HG02943 (cell line): ENCODE results near the gene ADAMTS14.
"Not testable (repeated sequence)": the region's sequence is repeated elsewhere in the genome, so short reads cannot be mapped to it uniquely, and the experiment has no call there.

Source experiments
- ATAC-seq: cut with Tn5 transposase; IDR thresholded peaks from one replicate; pipeline ENCODE4 v1.9.1; 2021; ENCODE audit warnings: mild to moderate bottlenecking, low read depth, moderate library complexity; ENCODE audit not compliant: unreplicated experiment

ADAMTS14 gene

DNA sequence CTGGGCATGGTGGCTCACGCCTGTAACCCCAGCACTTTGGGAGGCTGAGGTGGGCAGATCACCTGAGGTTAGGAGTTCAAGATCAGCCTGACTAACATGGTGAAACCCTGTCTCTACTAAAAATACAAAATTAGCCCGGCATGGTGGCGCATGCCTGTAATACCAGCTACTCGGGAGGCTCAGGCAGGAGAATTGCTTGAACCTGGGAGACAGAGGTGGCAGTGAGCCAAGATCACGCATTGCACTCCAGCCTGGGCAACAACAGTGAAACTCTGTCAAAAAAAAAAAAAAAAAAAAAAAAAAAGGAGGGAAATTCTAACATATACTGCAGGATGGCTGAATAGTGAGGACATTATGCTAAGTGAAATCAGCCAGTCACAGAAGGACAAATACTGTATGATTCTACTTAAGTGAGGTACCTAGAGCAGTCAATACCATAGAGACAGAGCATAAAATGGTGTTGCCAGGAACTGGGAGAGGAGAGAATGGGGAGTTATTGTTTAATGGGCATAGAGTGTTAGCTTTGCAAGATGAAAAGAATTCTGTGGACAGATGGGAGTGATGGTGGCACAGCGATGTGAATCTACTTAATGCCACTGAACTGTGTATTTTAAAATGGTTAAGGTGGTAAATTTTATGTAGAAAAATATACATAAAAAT, 95.8 kb downstream of the ADAMTS14 start:
- not testable (repeated sequence) for ATAC-seq

DNA sequence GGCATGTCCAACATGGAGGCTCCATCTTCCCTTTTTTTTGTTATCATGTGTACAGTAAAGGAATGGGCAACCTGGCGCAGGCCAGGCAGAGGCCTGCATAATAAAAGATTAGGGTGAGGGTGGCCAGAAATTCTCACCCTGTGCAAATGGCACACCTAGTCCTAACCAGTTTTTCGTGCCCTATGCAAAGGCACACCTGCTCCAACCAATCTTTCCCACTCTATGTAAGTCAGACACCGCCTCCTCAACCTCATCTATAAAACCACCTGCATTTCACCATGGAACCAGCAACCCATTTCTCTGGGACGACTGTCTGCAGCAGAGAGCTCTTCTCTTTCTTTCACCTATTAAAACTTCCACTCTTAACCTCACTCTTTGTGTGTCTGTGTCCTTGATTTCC, 96.8 kb downstream of the ADAMTS14 start:
- ATAC-seq, result no peak

DNA sequence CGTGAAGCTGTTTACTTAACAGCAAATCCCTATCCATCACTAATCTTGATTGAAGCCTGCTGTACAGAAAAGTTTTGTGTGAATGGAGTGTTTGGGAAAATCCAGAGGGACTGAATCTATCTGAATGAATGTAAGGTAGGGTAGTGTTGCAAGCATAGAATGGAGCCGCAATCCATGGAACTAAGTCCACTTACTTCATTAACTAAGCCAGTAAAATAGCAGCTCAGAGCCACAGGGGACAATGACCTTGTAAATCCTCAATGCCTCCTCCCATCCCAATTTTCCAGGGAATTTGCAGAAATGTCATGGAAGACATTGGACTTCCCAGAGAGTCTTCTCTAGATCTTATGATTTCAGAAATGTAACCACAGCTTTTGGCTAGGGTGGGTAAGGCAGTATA, 97.7 kb downstream of the ADAMTS14 start:
- ATAC-seq, result no peak

DNA sequence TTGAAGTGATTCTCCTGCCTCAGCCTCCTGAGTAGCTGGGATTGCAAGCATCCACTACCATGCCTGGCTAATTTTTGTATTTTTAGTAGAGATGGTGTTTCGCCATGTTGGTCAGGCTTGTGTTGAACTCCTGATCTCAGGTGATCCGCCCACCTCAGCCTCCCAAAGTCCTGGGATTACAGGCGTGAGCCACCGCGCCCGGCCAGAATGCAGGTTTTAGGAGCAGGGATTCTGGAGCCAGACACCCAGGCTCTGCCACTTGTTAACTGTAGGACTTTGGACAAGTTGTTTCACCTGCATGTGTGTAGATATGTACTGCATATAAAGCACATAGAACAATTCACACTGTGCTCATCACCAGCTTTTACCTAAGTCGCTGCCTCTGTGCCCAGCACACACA, 98.2 kb downstream of the ADAMTS14 start:
- not testable (repeated sequence) for ATAC-seq

DNA sequence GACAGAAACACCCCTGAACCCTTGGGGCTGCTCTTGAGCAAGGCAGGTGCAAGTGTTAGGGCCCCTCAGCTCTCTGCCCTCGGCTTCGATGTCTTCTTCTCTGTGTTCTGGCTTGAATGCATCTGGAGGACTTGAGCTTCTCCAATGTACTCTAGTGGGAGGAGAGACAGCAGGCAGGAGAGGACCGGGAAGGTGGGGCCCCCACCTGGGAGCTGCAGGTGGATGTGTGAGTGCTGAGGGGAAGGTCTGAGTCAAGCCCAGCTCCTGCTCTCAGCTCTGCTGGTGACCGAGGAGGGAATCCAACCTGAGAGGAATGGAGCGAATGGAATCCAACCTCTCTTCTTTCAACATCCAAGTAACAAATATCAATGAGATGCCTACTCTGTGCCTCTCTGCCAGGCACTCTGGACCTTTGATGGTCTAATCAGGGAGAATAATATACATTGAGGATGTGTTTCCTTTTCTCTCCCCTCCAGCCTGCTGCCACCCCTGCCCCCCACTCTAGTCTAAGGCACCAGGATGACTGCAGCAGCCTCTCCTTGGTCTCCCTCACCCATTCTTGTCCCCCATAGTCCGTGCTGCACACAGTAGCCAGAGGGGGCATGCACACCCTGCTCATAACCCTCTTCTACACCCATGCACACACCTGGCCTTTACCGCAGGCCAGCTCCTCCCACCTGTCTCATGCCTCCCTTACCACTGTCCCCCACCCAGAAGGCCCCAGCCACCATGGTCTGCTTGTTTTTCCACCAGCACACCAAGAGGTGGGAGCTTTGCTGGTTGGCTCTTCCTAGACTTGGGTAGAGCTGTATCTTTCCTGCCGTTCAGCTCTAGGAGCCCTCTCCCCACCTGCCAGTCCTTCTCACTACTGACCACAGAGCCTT, 99.2 kb downstream of the ADAMTS14 start:
- no peak for ATAC-seq

DNA sequence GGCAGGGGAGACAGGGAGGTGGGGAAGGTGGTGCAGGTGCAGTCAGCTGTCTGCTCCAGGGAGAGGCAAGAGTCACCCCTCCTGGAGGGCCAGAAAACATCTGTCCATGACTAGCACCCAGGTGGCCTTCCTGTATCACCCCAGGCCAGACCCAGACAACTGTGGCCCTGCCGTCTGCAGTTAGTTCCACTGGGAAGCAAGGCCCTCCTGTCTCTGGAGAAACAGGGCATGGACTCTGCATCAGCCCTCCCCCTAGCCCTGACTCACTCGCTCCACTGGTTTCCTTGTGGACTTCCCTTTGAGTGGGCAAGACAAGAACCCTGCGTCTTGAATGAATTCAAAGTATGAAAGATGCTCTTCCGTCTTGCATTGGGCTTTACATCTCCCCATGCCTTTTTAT, 100.3 kb downstream of the ADAMTS14 start:
- no peak for ATAC-seq

DNA sequence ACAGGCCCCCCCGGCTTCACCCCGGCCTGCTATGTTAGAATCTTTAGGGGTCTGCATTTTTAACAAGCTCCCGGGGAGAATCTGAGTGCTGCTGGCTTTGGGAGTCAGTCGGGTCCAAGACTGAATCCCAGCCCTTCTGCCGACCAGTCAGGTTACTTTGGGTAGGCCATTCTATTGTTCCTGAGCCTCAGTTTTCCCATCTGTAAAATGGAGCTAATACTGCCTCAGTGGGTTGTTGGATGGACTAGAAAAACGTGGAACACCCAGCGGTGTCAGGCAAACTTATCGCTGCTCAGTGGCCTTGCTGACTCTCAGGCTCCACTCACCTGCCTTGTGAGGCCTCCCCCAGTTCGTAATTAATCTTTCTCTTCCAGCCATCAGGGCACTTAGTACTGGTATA, 101.2 kb downstream of the ADAMTS14 start:
- ATAC-seq, result no peak

DNA sequence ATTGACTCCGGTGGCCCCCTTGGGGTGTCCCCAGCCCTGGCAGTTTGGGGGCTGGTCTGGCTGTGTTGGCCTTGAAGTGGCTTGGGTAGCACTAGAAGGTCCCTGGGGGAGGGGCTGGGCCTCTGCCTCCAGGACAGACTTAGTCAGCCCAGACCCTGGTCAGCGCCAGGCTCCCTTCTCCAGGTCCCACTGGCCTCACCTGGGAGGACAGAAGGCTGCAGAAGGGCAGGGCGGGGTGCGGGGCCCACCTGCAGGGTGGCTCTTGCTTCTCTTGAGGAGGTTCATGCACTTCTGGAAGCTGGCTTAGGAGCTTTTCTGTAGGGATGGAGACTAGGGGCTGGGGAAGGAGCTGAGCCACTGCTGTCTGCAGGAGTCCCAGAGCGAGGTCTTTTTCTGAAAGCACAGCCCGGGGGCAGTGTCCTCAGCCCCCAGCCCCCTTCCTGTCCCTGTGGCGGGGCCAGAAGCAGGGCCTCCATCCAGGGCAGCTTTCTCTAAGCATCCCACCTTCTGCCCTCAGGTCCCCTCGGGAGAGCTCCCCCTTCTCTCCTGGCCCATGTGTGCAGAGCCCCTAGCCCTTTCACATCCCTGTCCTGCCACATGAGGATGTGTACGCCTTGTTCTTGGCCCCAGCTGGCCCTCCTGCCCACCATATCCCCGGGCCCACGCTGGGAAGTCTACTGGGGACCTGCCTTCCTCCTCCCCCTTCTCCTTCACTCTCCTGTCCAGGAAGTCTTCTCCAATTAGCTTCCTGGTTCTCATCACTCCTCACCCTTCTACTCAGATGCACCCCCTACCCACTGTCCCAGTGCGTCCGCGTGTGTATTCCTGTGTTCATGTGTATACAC, 101.9 kb downstream of the ADAMTS14 start:
- no peak for ATAC-seq

DNA sequence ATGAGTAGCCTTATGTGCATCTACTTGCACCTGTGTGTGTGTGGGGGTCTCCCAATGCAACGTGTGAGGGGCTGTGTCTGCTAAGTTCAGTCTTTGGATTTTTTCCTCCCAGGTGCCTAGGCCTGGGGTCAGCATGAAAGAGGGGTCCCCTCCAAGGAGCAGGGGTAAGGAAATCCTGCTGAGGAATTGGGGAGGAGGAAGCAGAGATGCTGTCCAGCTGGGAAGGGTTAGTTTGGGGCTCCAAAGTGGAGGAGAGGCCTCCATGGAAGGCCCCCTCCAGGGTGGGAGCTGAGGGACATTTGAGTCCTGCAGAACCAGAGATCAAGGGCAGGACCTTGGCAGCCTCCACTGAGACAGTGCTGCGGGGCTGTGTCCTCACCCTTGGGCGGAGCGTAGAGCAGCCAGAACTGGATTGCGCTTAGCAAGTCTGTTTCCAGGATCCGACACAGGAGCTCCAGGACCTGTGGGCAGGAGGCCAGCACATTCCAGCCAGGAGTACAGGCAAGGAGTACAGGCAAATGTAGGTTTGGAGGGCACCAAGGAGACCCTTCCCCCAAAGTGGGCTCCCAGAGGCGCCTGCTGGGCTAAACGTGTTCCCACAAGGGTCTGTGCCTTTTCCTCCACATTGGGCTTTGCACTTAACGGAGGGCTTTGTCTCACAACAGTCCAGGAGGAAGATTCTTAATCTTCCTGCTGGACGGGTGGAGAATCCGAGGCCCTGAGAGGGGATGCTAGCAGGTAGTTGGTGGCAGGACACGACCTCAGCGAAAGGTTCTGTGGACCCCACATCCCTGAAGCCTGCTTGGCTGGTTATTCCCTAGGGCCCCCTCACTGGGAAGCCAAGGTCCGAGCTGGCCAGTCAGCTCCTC, 102.7 kb downstream of the ADAMTS14 start:
- ATAC-seq, result no peak

DNA sequence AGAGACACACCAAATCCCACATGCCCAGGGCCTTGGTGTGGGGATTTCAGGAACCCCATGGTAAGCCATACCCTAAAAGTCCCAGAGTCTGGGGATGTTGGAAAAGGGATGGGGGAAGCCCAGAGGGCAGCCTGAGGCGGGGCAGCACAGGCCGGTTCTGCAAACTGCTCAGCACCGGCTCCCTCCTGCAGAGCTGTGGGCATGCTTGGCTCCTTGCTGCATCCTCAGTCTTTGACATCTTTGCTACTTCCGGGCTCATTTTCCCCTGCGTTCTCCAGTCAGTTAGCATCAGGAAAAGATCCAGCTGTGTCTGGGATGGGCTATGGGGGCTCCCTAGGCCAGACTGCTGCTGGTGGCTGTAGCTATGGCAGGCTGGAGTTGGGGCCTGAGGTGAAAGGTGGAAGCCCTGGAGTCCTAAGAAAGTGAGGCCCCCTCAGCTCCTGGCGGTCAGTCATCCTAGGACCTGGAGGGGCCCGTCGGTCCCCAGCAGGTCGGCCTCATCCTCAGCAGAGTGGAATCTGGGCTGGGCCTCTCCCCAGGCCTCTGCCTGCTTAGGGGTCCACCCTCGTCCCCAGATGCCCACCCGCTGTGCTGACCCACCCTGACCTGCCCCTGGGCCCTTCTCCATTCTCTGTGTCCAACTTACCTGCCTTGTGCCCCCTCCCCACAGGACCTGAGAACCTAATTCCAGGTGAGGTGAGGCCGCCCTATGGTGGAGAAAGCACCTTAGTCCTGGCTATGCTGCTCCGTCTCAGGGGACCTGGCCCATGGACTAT, 103.6 kb downstream of the ADAMTS14 start:
- ATAC-seq, result no peak

DNA sequence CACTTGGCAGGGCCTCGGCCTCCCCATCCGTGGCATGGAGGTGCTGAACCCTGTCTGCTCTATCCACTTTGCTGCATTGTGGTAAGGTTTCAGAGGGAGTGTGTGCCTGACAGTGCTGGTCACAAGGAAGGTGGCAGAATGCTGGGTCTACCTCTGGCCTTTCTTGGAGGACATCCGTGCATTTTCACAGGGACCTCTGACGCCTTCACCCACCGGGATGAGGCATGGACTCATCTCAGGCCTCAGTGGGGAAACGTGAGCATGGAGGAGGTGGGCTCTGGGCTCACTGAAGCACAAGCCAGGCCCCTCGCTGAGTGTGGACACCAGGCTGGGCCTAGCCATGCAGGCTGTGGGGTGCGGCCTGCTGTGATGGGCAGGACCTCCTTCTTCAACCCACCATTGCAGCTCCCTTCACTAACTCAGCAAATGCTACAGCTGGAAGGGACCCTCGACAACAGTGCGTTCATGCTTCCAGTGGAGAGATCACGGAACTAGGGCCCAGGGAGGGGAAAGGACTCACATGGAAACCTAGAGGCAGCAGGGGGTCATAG, 104.2 kb downstream of the ADAMTS14 start:
- ATAC-seq, result no peak

DNA sequence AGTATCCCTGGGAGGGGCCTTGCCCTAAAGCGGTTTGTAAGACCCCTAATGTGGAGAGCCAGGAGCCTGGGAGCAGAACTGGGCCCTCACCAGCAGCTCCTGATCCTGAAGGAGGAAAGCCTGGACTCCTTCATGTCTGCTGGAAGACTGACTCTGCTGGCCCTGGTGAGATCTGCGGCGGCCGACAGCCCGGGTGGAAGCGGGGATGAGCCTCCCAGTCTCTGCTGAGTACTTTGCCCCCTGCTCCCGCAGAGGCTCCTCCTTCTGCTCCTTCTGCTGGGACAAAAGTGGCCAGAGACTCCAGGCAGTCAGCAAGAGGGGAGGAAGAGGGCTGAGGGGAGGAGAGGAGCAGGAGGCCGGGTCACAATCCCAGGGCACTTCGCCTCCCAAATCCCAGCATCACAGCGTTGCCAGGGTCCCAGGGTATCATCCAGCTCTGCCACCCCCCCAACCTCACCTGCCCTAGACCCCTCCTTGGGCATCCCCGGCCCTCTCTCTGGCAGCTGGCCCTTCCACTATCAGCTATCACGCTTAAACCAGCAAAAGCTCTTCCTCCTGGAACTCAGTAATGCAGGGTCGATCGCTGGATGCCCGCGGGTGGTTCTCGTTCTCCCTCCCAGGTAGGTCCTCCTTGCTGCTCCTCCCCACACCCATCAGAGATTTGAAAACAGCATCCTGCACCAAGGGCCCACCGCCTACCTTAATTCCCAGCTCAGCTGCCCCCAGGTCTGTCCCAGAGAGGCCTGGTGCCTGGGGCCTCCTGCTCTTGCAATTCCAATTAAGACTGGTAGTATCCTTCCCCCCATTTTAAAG, 105.0 kb downstream of the ADAMTS14 start:
- ATAC-seq, result no peak

DNA sequence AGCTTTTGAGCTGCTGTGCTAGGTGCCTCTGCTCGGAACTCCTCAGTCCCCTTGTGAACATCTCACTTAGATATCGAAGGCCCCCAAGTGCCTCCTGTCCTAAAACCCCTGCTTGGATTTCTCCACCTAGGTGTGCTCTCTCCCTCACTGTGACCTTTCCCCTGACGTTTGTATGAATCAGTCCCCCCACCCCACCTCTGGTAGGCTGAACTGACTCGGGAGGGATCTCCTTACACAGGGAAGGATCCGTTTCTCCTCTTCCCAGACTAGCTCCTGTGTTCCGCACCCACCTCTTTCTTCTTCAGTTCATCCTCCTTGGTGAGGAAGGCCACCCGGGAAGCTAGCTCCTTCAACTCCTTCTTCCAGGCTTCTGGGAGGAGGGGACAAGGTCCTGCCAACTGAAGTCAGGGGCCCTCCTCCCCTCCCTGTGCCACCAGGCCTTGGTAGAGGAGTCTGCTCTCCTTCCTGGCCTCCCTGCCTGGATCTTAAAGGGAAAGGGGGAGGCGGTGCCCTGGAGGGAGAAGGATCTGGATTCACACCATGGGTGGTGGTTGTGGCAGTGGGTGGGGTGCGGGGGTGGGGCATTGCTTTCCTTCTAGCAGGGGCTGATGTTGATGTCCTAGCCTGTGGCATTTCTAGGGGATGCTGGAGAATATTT, 106.1 kb downstream of the ADAMTS14 start:
- ATAC-seq, result no peak

DNA sequence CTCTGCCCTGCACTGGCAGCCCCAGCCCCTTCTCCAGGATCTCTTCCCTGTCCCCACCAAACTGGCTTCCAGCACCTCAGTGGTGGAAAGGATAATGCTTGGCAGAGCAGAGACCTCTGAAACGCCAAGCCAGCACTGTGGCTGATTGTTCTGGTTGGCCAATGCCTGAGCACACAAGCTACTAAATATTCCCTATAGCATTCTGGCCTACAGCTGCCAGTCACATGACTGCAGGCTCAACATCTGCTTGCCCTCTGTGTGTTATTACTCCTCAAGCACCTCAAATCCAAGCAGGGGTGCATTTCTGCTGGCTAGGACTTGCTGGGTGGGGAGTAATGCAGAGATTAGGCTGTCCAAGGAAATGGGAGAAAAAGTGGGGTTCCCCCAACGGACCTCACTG, 106.8 kb downstream of the ADAMTS14 start:
- ATAC-seq, result no peak

DNA sequence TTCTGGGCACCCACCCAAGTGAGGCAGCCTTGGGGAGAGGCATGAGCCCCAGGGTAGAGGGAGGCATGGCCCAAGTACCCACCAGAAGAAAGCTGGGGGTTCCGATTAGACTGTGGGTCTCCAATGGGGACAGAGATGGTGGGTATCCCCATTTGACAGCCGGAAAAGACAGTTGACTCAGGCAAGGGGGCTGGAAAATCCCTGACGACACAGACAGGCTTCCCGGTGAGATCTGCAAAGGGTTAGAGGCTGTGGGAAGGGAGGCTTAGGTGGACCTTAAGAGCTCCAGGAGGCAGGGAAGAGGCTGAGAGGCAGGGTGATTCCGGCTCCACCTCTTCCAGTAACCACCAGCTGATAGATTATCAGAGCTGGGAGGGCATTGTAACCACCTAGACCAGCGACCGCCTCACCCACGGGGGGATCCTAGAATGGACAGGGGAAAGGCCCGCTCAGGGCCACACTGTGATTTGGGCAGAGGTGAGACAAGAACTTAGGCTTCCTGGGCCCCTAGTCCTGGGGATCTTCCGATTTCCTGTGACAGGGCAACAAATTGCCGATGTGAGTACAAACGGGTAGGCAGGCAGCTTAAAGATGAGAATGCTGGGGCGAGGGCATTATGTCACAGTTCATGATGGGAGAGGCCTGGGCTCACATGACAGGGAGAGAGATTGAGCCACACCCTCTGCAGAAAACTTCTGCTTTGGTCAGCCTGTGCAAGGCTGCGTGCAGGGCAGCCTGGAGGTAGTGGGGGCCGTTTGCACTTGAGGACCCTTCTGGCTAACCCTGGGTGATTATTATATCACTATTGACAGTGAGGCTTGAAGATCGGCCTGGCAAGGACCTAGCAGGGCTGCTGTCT, 107.4 kb downstream of the ADAMTS14 start:
- no peak for ATAC-seq

DNA sequence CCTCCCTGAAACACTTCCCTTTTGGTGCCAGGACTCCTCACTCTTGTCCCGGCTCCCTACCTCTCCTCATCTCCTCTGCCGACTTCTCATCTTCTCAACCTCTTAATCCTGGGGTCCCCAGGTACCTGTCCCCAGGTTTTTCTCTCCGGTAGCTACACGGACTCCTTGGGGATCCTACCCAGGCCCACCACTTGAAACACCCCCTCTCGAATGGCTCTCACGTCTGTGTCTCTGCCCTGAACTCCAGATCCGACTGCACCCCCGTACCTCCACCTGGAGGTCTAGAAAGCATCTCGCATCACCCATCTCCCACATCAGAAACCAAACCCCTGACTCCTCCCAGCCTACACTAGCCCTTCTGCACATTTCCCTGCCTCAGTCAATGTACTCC, 108.1 kb downstream of the ADAMTS14 start:
- ATAC-seq, result no peak

DNA sequence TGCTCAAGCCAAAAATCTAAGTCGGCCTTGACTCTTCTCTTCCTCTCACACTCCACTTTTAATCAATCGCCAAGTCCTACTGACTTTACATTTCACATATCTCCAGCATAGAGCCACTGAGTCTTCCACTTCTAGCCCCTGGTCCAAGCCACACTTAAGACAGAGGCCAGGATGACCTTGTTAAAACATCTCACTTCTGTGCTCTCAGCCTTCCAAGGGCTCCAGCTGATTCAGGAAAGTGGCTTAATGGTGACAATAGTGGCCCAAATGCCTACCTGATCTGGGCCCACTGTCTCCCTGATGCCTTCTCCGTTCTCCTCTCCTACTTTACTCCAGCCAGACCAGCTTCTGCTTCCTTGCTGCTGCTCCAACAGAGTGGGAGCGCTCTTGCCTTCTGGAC, 108.5 kb downstream of the ADAMTS14 start:
- no peak for ATAC-seq
